Activated T-helper 1 cell treated with anti-CD3 and anti-CD28 coated beads, Interleukin-12 subunit alpha, Interleukin-12 subunit beta, Interleukin-2, Interleukin-4 antibody, amounts not matched to agents 30 ng/mL and 10 ng/mL and 1 ng/mL, durations not matched to agents 14 hours and 24 hours and 36 hours (primary cell): ENCODE data around the gene STXBP6. TPM values are rescaled to one million over a fixed set of nuclear protein-coding genes. Genes with fewer than 3 reads are reported as not detected.

Experiments
- DNase-seq: peaks from one replicate; pipeline ENCODE4 v3.0.0; 2021; ENCODE audit warnings: low spot score
- H3K27ac Mint-ChIP-seq: one replicate; pipeline ENCODE4 v1.8.0; 2021; ENCODE audit warnings: mild to moderate bottlenecking, mixed read lengths
- H3K27me3 Mint-ChIP-seq: one replicate; pipeline ENCODE4 v1.8.0; 2022; ENCODE audit warnings: mild to moderate bottlenecking, moderate library complexity, mixed read lengths; ENCODE audit not compliant: insufficient read depth
- H3K36me3 Mint-ChIP-seq: one replicate; pipeline ENCODE4 v1.8.0; 2021; ENCODE audit warnings: low read depth, mixed read lengths
- H3K4me1 Mint-ChIP-seq: one replicate; pipeline ENCODE4 v1.8.0; 2021; ENCODE audit warnings: low read depth, mixed read lengths
- H3K4me3 Mint-ChIP-seq: one replicate; pipeline ENCODE4 v1.8.0; 2021; ENCODE audit warnings: mild to moderate bottlenecking, moderate library complexity, mixed read lengths
- H3K9me3 Mint-ChIP-seq: one replicate; pipeline ENCODE4 v1.8.0; 2021; ENCODE audit warnings: mixed read lengths
- intact Hi-C: fragments of 100-400 bp; cut with micrococcal nuclease; formaldehyde crosslinking; loops from one replicate; pipeline ENCODE4 v1.15.1; 2024
- total RNA-seq: library from RNA; stranded (reverse); gene quantifications from 2 replicates; pipeline ENCODE4 v1.2.3, GENCODE V29; 2022

STXBP6 gene
- total RNA-seq = not detected in 2 replicates

- Mint-ChIP-seq H3K27me3 (peaks cover 45% of the 10 kb centered on the region), H3K4me1 (no peaks in the 10 kb centered on the region), H3K36me3 (no peaks in the 10 kb centered on the region), H3K27ac (no peak within 1 kb of the TSS), H3K9me3 (no peaks in the 10 kb centered on the region), H3K4me3 (no peak within 1 kb of the TSS)
- DNase-seq = no peak
- intact Hi-C loops = no loop called here
Measured at GRCh38 chr14:25049568-25050268, at the start of gene STXBP6. TSS of gene STXBP6 (minus strand) at chr14:25050147. CDS start at chr14:24974818, 75,329 bp downstream.

GRCh38 chr14:25097120-25097519 lies 47.2 kb upstream of the STXBP6 start:
- no peak for DNase-seq
- Mint-ChIP-seq H3K4me1 (no peaks in the 10 kb centered on the region), H3K27me3 (no peaks in the 10 kb centered on the region), H3K27ac (no peak overlapping the region), H3K36me3 (no peaks in the 10 kb centered on the region), H3K9me3 (no peaks in the 10 kb centered on the region), H3K4me3 (no peak overlapping the region)
- intact Hi-C loops = no loop called here

- H3K27ac Mint-ChIP-seq = no peak overlapping the region
- no peak for DNase-seq
- H3K4me1 Mint-ChIP-seq = no peaks in the 10 kb centered on the region
- intact Hi-C loops = no loop called here
- no peaks in the 10 kb centered on the region for H3K36me3 Mint-ChIP-seq
- H3K27me3 Mint-ChIP-seq = no peaks in the 10 kb centered on the region
- H3K4me3 Mint-ChIP-seq = no peak overlapping the region
- no peaks in the 10 kb centered on the region for H3K9me3 Mint-ChIP-seq
Measured at GRCh38 chr14:25095736-25096437, 45.9 kb upstream of the STXBP6 start.

- Mint-ChIP-seq H3K36me3 (no peaks in the 10 kb centered on the region), H3K4me1 (no peaks in the 10 kb centered on the region), H3K27ac (no peak overlapping the region), H3K9me3 (no peaks in the 10 kb centered on the region), H3K4me3 (no peak overlapping the region), H3K27me3 (no peaks in the 10 kb centered on the region)
- DNase-seq = no peak
- intact Hi-C loops = no loop called here
Measured at GRCh38 chr14:25094171-25094907, 44.4 kb upstream of the STXBP6 start.

- no peaks in the 10 kb centered on the region for H3K36me3 Mint-ChIP-seq
- intact Hi-C loops = no loop called here
- no peak overlapping the region for H3K4me3 Mint-ChIP-seq
- H3K27ac Mint-ChIP-seq = no peak overlapping the region
- H3K27me3 Mint-ChIP-seq = no peaks in the 10 kb centered on the region
- DNase-seq = no peak
- H3K9me3 Mint-ChIP-seq = no peaks in the 10 kb centered on the region
- no peaks in the 10 kb centered on the region for H3K4me1 Mint-ChIP-seq
Measured at GRCh38 chr14:25092258-25092740, 42.4 kb upstream of the STXBP6 start.

GRCh38 chr14:25090716-25091454 lies 40.9 kb upstream of the STXBP6 start:
- Mint-ChIP-seq H3K4me1 (no peaks in the 10 kb centered on the region), H3K27ac (no peak overlapping the region), H3K27me3 (no peaks in the 10 kb centered on the region), H3K4me3 (no peak overlapping the region), H3K9me3 (no peaks in the 10 kb centered on the region), H3K36me3 (no peaks in the 10 kb centered on the region)
- intact Hi-C loops = no loop called here
- DNase-seq = no peak

GRCh38 chr14:25090256-25090655 lies 40.3 kb upstream of the STXBP6 start:
- no peaks in the 10 kb centered on the region for H3K9me3 Mint-ChIP-seq
- intact Hi-C loops = no loop called here
- H3K36me3 Mint-ChIP-seq = no peaks in the 10 kb centered on the region
- H3K27me3 Mint-ChIP-seq = no peaks in the 10 kb centered on the region
- no peaks in the 10 kb centered on the region for H3K4me1 Mint-ChIP-seq
- H3K27ac Mint-ChIP-seq = no peak overlapping the region
- no peak overlapping the region for H3K4me3 Mint-ChIP-seq
- DNase-seq = no peak

- Mint-ChIP-seq H3K9me3 (no peaks in the 10 kb centered on the region), H3K27ac (no peak overlapping the region), H3K27me3 (peaks cover 1% of the 10 kb centered on the region), H3K4me1 (no peaks in the 10 kb centered on the region), H3K4me3 (no peak overlapping the region), H3K36me3 (no peaks in the 10 kb centered on the region)
- intact Hi-C loops = no loop called here
- DNase-seq = no peak
Measured at GRCh38 chr14:25089496-25089895, 39.5 kb upstream of the STXBP6 start.

- no peaks in the 10 kb centered on the region for H3K9me3 Mint-ChIP-seq
- H3K36me3 Mint-ChIP-seq = no peaks in the 10 kb centered on the region
- H3K27ac Mint-ChIP-seq = no peak overlapping the region
- no peak overlapping the region for H3K4me3 Mint-ChIP-seq
- no peak for DNase-seq
- intact Hi-C loops = no loop called here
- no peaks in the 10 kb centered on the region for H3K4me1 Mint-ChIP-seq
- H3K27me3 Mint-ChIP-seq = peaks cover 3% of the 10 kb centered on the region
Measured at GRCh38 chr14:25086821-25087396, 37.0 kb upstream of the STXBP6 start.

GRCh38 chr14:25086081-25086480 lies 36.1 kb upstream of the STXBP6 start:
- no peak for DNase-seq
- H3K36me3 Mint-ChIP-seq = no peaks in the 10 kb centered on the region
- H3K9me3 Mint-ChIP-seq = no peaks in the 10 kb centered on the region
- H3K27me3 Mint-ChIP-seq = peaks cover 3% of the 10 kb centered on the region
- intact Hi-C loops = no loop called here
- no peak overlapping the region for H3K4me3 Mint-ChIP-seq
- H3K27ac Mint-ChIP-seq = no peak overlapping the region
- no peaks in the 10 kb centered on the region for H3K4me1 Mint-ChIP-seq

- H3K27me3 Mint-ChIP-seq = peaks cover 3% of the 10 kb centered on the region
- no peak overlapping the region for H3K4me3 Mint-ChIP-seq
- no peaks in the 10 kb centered on the region for H3K4me1 Mint-ChIP-seq
- H3K9me3 Mint-ChIP-seq = no peaks in the 10 kb centered on the region
- no peak for DNase-seq
- H3K27ac Mint-ChIP-seq = no peak overlapping the region
- H3K36me3 Mint-ChIP-seq = no peaks in the 10 kb centered on the region
- intact Hi-C loops = no loop called here
Measured at GRCh38 chr14:25080682-25081081, 30.7 kb upstream of the STXBP6 start.

GRCh38 chr14:25079311-25079710 lies 29.4 kb upstream of the STXBP6 start:
- Mint-ChIP-seq H3K27me3 (peaks cover 3% of the 10 kb centered on the region), H3K4me3 (no peak overlapping the region), H3K27ac (no peak overlapping the region), H3K36me3 (no peaks in the 10 kb centered on the region), H3K9me3 (no peaks in the 10 kb centered on the region), H3K4me1 (no peaks in the 10 kb centered on the region)
- no peak for DNase-seq
- intact Hi-C loops = no loop called here
